WERI-Rb-1 (cell line): ENCODE data around the gene KCTD3.

Experiments used
- DNase-seq: peaks from one replicate; pipeline ENCODE4 v3.0.0-alpha.2; 2020
- H3K27ac ChIP-seq: fragments of 250-450 bp; sonication (Bioruptor Pico); 2 replicates; pipeline ENCODE4 v1.5.1; 2020; ENCODE audit warnings: mild to moderate bottlenecking, moderate library complexity
- H3K27me3 ChIP-seq: fragments of 250-450 bp; sonication (Bioruptor Pico); 2 replicates; pipeline ENCODE4 v1.5.1; 2021; ENCODE audit warnings: mild to moderate bottlenecking, low read depth, moderate library complexity; ENCODE audit not compliant: insufficient read depth, severe bottlenecking
- H3K36me3 ChIP-seq: fragments of 250-450 bp; sonication (Bioruptor Pico); 2 replicates; pipeline ENCODE4 v1.5.1; 2020; ENCODE audit warnings: mild to moderate bottlenecking, moderate library complexity
- H3K4me3 ChIP-seq: 2 replicates; pipeline ENCODE4 v1.5.1; 2011; ENCODE audit warnings: low read depth, mild to moderate bottlenecking, control low read depth, low read length
- H3K9me3 ChIP-seq: fragments of 250-450 bp; sonication (Bioruptor Pico); 2 replicates; pipeline ENCODE4 v1.5.1; 2021; ENCODE audit warnings: mild to moderate bottlenecking, moderate library complexity; ENCODE audit not compliant: severe bottlenecking
- CTCF ChIP-seq: IDR thresholded peaks from 2 replicates; pipeline ENCODE4 v1.5.1; 2011; ENCODE audit warnings: low read depth, mild to moderate bottlenecking, control low read depth, inconsistent platforms, low read length

Gene KCTD3

GRCh38 chr1:215600258-215600792, 33.2 kb downstream of the KCTD3 start:
- peaks cover 9% of the 10 kb centered on the region; the same call in 1 of the 2 replicates for H3K36me3 ChIP-seq
- H3K4me3 ChIP-seq: no peak overlapping the region
- H3K9me3 ChIP-seq: no peaks in the 10 kb centered on the region
- no peaks in the 10 kb centered on the region for H3K27me3 ChIP-seq
- no peak overlapping the region for H3K27ac ChIP-seq
- no peak for TF ChIP-seq CTCF
- no peak for DNase-seq

GRCh38 chr1:215600867-215601266, 33.8 kb downstream of the KCTD3 start:
- H3K36me3 ChIP-seq: peaks cover 9% of the 10 kb centered on the region; the same call in 1 of the 2 replicates
- TF ChIP-seq CTCF: no peak
- no peaks in the 10 kb centered on the region for H3K27me3 ChIP-seq
- no peaks in the 10 kb centered on the region for H3K9me3 ChIP-seq
- DNase-seq: no peak
- no peak overlapping the region for H3K4me3 ChIP-seq
- H3K27ac ChIP-seq: no peak overlapping the region

DNA sequence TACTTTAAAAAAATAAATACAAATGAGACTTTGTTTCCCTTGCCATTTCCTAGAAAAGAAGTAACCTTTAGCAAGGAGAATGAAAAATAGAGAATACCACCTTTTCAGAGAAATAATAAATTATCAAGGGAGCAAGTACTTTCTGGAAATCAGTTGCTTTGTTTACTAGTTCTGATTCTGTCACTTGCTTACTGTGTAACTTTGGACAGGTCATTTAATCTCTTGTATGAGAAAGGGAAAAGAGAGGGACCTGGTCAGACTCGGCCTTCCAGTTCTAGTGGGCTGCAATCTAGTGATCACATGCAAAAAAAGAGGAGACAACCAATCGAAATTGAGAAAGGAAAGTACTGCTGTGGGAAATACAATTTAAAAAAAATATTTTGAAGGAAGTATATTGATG, 34.2 kb downstream of the KCTD3 start:
- no peak overlapping the region for H3K4me3 ChIP-seq
- no peak for DNase-seq
- no peaks in the 10 kb centered on the region for H3K27me3 ChIP-seq
- peaks cover 9% of the 10 kb centered on the region; the same call in 1 of the 2 replicates for H3K36me3 ChIP-seq
- TF ChIP-seq CTCF: no peak
- H3K9me3 ChIP-seq: no peaks in the 10 kb centered on the region
- no peak overlapping the region for H3K27ac ChIP-seq

DNA sequence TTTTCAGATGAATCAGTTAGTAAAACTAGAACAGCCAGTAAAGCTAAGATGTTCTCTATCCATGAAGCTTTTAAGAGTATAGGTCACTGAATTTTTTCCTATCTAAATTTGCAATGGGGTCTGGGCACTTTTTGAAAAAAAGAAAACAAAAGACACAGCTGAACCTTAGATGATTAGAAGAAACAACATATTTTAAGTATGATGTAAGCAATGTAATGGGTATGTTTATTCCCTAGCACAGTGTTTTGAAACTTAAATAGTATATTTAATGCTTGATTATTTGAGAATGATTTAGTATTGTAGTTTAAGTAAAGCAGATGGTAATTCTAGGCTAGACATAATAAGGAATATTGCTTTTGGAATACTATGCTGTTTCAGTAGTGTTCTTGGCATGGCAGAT, 36.2 kb downstream of the KCTD3 start:
- no peak overlapping the region for H3K27ac ChIP-seq
- H3K4me3 ChIP-seq: no peak overlapping the region
- TF ChIP-seq CTCF: no peak
- H3K27me3 ChIP-seq: no peaks in the 10 kb centered on the region
- H3K36me3 ChIP-seq: peaks cover 12% of the 10 kb centered on the region
- no peaks in the 10 kb centered on the region for H3K9me3 ChIP-seq
- DNase-seq: no peak

- DNase-seq: no peak
- TF ChIP-seq CTCF: no peak
- no peak overlapping the region for H3K27ac ChIP-seq
- H3K27me3 ChIP-seq: no peaks in the 10 kb centered on the region
- peaks cover 22% of the 10 kb centered on the region for H3K36me3 ChIP-seq
- no peaks in the 10 kb centered on the region for H3K9me3 ChIP-seq
- no peak overlapping the region for H3K4me3 ChIP-seq
These were observed 38.0 kb downstream of the KCTD3 start for GRCh38 chr1:215605011-215605621.

GRCh38 chr1:215606036-215606435, 38.9 kb downstream of the KCTD3 start:
- no peak for TF ChIP-seq CTCF
- no peak for DNase-seq
- no peaks in the 10 kb centered on the region for H3K27me3 ChIP-seq
- no peaks in the 10 kb centered on the region for H3K9me3 ChIP-seq
- peaks cover 22% of the 10 kb centered on the region for H3K36me3 ChIP-seq
- no peak overlapping the region for H3K4me3 ChIP-seq
- no peak overlapping the region for H3K27ac ChIP-seq
